Fibroblast of lung (primary cell): ENCODE measurements around the gene ATXN2. TPM values are rescaled to one million over a fixed set of nuclear protein-coding genes. Genes with fewer than 3 reads are reported as not detected.
A peak's percentile ranks its signal among the peaks of the same experiment; 100 is the strongest.

Experiments used
- DNase-seq, 2 donors: peaks; one replicate each; pipeline versions ENCODE4 v3.0.0 to v3.0.0-alpha.2; 2010; ENCODE audit warnings: low read depth in 2 of 2
- H2AFZ ChIP-seq: 2 replicates; pipeline ENCODE4 v1.5.1; 2012; ENCODE audit warnings: low read length, control low read depth, inconsistent platforms
- H3K27ac ChIP-seq: 2 replicates; pipeline ENCODE4 v1.5.1; 2011; ENCODE audit warnings: low read length, control low read depth; ENCODE audit not compliant: insufficient read depth
- H3K27me3 ChIP-seq: 2 replicates; pipeline ENCODE4 v1.5.1; 2011; ENCODE audit warnings: mild to moderate bottlenecking, low read length; ENCODE audit not compliant: control insufficient read depth, insufficient read depth
- H3K36me3 ChIP-seq: 2 replicates; pipeline ENCODE4 v1.5.1; 2011; ENCODE audit warnings: low read length; ENCODE audit not compliant: control insufficient read depth, insufficient read depth
- H3K4me1 ChIP-seq: 2 replicates; pipeline ENCODE4 v1.5.1; 2011; ENCODE audit warnings: low read length; ENCODE audit not compliant: control insufficient read depth, insufficient read depth; ENCODE audit errors: extremely low read depth
- H3K4me2 ChIP-seq: 2 replicates; pipeline ENCODE4 v1.5.1; 2011; ENCODE audit warnings: low read length, control low read depth; ENCODE audit not compliant: insufficient read depth; ENCODE audit errors: extremely low read depth
- H3K4me3 ChIP-seq, 4 experiments: fragments of 200-600 bp in 1 of 4; sonication (generic) in 1 of 4; replicated peaks in 1 of 4; 2 replicates each; pipeline ENCODE4 v1.5.1; 2011 to 2016; ENCODE audit warnings: low read length in 4 of 4, low read depth in 3 of 4, mild to moderate bottlenecking in 3 of 4, control low read depth in 2 of 4, inconsistent platforms in 1 of 4, mixed read lengths in 1 of 4; ENCODE audit not compliant: insufficient read depth in 1 of 4; ENCODE audit errors: control extremely low read depth in 1 of 4
- H3K79me2 ChIP-seq: 2 replicates; pipeline ENCODE4 v1.5.1; 2012; ENCODE audit warnings: mild to moderate bottlenecking, low read length, inconsistent platforms; ENCODE audit not compliant: control insufficient read depth, insufficient read depth
- H3K9ac ChIP-seq: 2 replicates; pipeline ENCODE4 v1.5.1; 2011; ENCODE audit warnings: mild to moderate bottlenecking, low read length, control low read depth; ENCODE audit not compliant: insufficient read depth
- H3K9me3 ChIP-seq: 2 replicates; pipeline ENCODE4 v1.5.1; 2012; ENCODE audit warnings: low read depth, low read length; ENCODE audit not compliant: control insufficient read depth, insufficient read depth
- H4K20me1 ChIP-seq: 2 replicates; pipeline ENCODE4 v1.5.1; 2011; ENCODE audit warnings: low read length; ENCODE audit not compliant: control insufficient read depth, insufficient read depth; ENCODE audit errors: extremely low read depth
- CTCF ChIP-seq, 2 donors: IDR thresholded peaks in 1 of 2; conservative IDR thresholded peaks in 1 of 2; 1 replicate in 1 of 2; 2 replicates in 1 of 2; pipeline ENCODE4 v1.5.1; 2011 to 2012; ENCODE audit warnings: low read length in 2 of 2, control low read depth in 1 of 2, inconsistent platforms in 1 of 2, low read depth in 1 of 2, mild to moderate bottlenecking in 1 of 2
- EZH2 ChIP-seq: IDR thresholded peaks from 2 replicates; pipeline ENCODE4 v1.5.1; 2012; ENCODE audit warnings: low read length, control low read depth, mild to moderate bottlenecking; ENCODE audit errors: missing control alignments
- polyA plus RNA-seq, 2 donors: library from polyadenylated mRNA; depleted of rRNA in 1 of 2; stranded (reverse) in 1 of 2; unstranded in 1 of 2; fragments of >200 nt; gene quantifications; 2 replicates each; pipeline ENCODE4 v1.2.1, GENCODE V29; 2011 to 2012; ENCODE audit warnings: missing spikeins in 1 of 2
- total RNA-seq: library from RNA; depleted of rRNA; stranded (reverse); fragments of >200 nt; gene quantifications from 2 replicates; pipeline ENCODE4 v1.2.1, GENCODE V29; 2014

ATXN2 gene
- total and polyA plus RNA-seq, 2 donors (not counting 1 experiment from before 2014, with no cell fraction given): 25.9 to 31.2 TPM

DNA sequence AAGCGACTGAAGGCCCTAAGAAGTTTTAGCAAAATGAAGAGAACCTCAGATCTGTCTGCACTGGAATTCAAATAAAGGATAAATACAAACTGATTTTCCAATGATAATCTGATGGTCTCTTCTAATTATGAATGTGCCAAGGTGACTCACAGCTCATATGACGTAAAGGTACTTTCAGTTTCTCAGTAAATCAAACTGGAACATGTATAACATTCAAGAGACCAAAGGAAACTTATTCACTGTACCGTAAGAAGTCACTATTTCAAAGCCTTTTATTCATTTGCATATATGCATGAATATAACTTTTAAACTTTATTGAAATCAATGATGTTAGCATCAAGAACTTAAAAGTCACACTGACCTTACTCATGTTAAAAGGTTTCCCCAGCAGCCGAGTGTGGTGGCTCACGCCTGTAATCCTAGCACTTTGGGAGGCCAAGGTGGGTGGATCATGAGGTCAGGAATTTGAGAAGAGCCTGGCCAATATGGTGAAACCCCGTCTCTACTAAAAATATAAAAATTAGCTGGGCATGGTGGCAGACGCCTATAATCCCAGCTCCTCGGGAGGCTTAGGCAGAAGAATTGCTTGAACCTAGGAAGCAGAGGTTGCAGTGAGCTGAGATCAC is 52.2 kb downstream of the ATXN2 start:
- no peak overlapping the region for H3K4me3 ChIP-seq
- H3K4me1 ChIP-seq: no peaks in the 10 kb centered on the region
- H3K36me3 ChIP-seq: peaks cover 1% of the 10 kb centered on the region
- H2AFZ ChIP-seq: no peak overlapping the region
- no peak overlapping the region for H3K9ac ChIP-seq
- H4K20me1 ChIP-seq: no peaks in the 10 kb centered on the region
- H3K27me3 ChIP-seq: no peaks in the 10 kb centered on the region
- H3K4me2 ChIP-seq: no peak overlapping the region
- peak; percentile 25 to 55 for DNase-seq
- peaks cover 5% of the 10 kb centered on the region for H3K79me2 ChIP-seq
- TF ChIP-seq EZH2 (no peak), CTCF (conservative IDR thresholded peaks at IDR 0.05 in 1 of 2, IDR thresholded peaks at IDR 0.05 in 1 of 2; ENCODE audit: low read depth in 1 of 2, low read length in 2 of 2) (no peak)
- H3K27ac ChIP-seq: no peak overlapping the region
- no peaks in the 10 kb centered on the region for H3K9me3 ChIP-seq

- Histone ChIP-seq H3K4me1 (no peaks in the 10 kb centered on the region), H3K79me2 (peaks cover 4% of the 10 kb centered on the region), H3K4me3 (no peak overlapping the region), H3K27ac (no peak overlapping the region), H3K27me3 (no peaks in the 10 kb centered on the region), H3K4me2 (no peak overlapping the region), H3K9me3 (no peaks in the 10 kb centered on the region), H3K36me3 (peaks cover 1% of the 10 kb centered on the region), H3K9ac (no peak overlapping the region), H2AFZ (no peak overlapping the region), H4K20me1 (no peaks in the 10 kb centered on the region)
- no peak for DNase-seq
- TF ChIP-seq CTCF (conservative IDR thresholded peaks at IDR 0.05 in 1 of 2, IDR thresholded peaks at IDR 0.05 in 1 of 2; ENCODE audit: low read depth in 1 of 2, low read length in 2 of 2) (no peak), EZH2 (no peak)
Measured at GRCh38 chr12:111546171-111546570, 52.9 kb downstream of the ATXN2 start.

- no peak for DNase-seq
- Histone ChIP-seq H3K9me3 (no peaks in the 10 kb centered on the region), H3K79me2 (peaks cover 4% of the 10 kb centered on the region), H3K4me1 (no peaks in the 10 kb centered on the region), H3K36me3 (peaks cover 1% of the 10 kb centered on the region), H3K9ac (no peak overlapping the region), H3K27me3 (no peaks in the 10 kb centered on the region), H3K4me2 (no peak overlapping the region), H4K20me1 (no peaks in the 10 kb centered on the region), H2AFZ (no peak overlapping the region), H3K27ac (no peak overlapping the region), H3K4me3 (no peak overlapping the region)
- TF ChIP-seq CTCF (conservative IDR thresholded peaks at IDR 0.05 in 1 of 2, IDR thresholded peaks at IDR 0.05 in 1 of 2; ENCODE audit: low read depth in 1 of 2, low read length in 2 of 2) (no peak), EZH2 (no peak)
Measured at GRCh38 chr12:111544032-111544431, 55.1 kb downstream of the ATXN2 start.
